Neural crest cell (in vitro differentiated cells): Measurements from ENCODE around the gene PSTPIP2. TPM values are rescaled to one million over a fixed set of nuclear protein-coding genes. Genes with fewer than 3 reads are reported as not detected.

Experiments used
- DNase-seq: peaks from one replicate; pipeline ENCODE4 v3.0.0; 2021; ENCODE audit warnings: low read depth, mixed read lengths, low spot score
- H3K27ac Mint-ChIP-seq: one replicate; pipeline ENCODE4 v1.8.0; 2021; ENCODE audit warnings: mild to moderate bottlenecking, mixed read lengths; ENCODE audit not compliant: unreplicated experiment
- H3K27me3 Mint-ChIP-seq: 2 replicates; pipeline ENCODE4 v1.8.0; 2021; ENCODE audit warnings: low read depth, mild to moderate bottlenecking, mixed read lengths
- H3K36me3 Mint-ChIP-seq: 2 replicates; pipeline ENCODE4 v1.8.0; 2021; ENCODE audit warnings: low read depth, mild to moderate bottlenecking, mixed read lengths
- H3K4me1 Mint-ChIP-seq: 2 replicates; pipeline ENCODE4 v1.8.0; 2021; ENCODE audit warnings: mixed read lengths
- H3K4me3 Mint-ChIP-seq: one replicate; pipeline ENCODE4 v1.8.0; 2021; ENCODE audit warnings: mild to moderate bottlenecking, mixed read lengths
- H3K9me3 Mint-ChIP-seq: 2 replicates; pipeline ENCODE4 v1.8.0; 2021; ENCODE audit warnings: mixed read lengths
- CTCF ChIP-seq: fragments of 200-600 bp; sonication (generic); conservative IDR thresholded peaks from 2 replicates; pipeline ENCODE4 v1.5.0; 2021; ENCODE audit warnings: antibody characterized with exemption, mild to moderate bottlenecking
- total RNA-seq: library from RNA; stranded (reverse); gene quantifications from 2 replicates; pipeline ENCODE4 v1.2.1, GENCODE V29; 2021

The PSTPIP2 gene
- total RNA-seq, 1 donor from 2014 or later = 7.0 TPM

- Mint-ChIP-seq H3K36me3 (no peaks in the 10 kb centered on the region), H3K9me3 (no peaks in the 10 kb centered on the region), H3K27ac (peak overlapping the region; percentile 62), H3K27me3 (no peaks in the 10 kb centered on the region), H3K4me1 (peaks cover 16% of the 10 kb centered on the region), H3K4me3 (no peak overlapping the region)
- TF ChIP-seq CTCF = no peak
- DNase-seq = no peak
Observed at GRCh38 chr18:46040747-46041104, 31.3 kb downstream of the PSTPIP2 start.

DNA sequence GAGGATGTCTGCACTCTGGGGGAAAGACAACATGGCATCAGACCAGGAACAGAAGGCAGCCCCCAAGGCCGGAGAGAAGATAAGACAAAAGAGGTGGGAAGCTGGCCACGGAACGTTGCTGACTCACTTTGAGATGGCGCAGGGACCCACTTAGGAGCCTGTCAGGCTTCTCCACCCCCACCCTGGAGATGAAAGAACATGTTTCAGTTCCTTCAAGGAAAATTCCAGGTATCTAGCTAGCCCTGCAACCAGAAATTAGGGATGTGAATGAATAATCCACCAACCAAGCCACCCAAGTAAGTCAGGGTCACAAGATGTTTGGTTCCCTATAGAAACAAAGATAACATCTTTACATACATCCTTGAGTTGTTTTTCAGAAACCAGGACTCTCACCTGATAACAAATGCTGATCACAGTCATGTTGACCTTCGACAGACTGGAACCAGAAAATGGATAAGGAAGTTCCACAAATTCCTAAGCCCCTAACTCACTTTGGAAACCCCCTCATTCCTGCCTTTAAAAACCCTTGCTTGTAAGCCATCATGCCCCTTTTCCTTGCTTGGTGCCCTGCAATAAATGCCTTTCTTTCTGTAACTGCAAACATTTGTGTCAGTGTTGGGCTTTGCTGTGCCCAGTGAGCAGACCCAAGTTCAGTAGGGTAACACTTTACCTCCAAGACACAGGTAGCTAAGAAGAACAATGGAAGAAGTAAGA is 31.9 kb downstream of the PSTPIP2 start:
- Mint-ChIP-seq H3K27me3 (no peaks in the 10 kb centered on the region), H3K4me3 (no peak overlapping the region), H3K9me3 (no peaks in the 10 kb centered on the region), H3K36me3 (no peaks in the 10 kb centered on the region), H3K27ac (no peak overlapping the region), H3K4me1 (peaks cover 16% of the 10 kb centered on the region)
- DNase-seq = no peak
- TF ChIP-seq CTCF = no peak

DNA sequence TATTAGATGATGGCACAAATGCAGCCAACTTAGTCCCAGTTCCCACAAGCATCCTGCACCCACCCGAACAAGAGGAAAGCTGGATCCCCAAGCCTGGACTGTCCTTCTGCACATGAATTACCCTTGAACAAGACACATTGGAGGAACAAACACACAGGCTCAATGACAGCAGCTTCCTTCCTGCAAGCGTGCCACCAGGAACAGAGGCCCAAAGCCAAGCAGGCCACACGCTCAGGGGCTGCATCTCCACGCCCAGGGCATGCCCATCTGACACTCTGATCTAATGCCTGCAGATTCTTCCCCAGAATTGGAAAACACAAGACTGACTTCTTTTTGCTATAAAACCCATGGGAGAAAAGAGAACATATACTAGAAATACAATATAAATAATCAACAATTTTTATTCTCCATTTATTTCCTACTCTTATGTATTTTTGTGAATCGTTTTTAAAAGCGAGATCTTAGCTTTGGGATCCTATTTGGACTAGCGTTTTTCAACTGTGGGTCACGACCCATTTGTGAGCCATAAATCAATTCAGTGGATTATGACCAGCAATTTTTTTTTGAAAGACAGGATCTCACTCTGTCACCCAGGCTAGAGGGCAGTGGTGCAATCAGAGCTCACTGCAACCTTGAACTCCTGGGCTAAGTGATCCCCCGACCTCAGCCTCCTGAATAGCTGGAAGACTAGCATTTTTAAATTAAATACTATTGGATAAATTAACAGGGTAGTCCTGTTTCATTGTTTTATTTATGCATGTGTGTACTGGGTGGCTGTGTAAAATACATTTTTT is 34.4 kb downstream of the PSTPIP2 start:
- Mint-ChIP-seq H3K4me3 (no peak overlapping the region), H3K27ac (peak overlapping the region; percentile 20), H3K36me3 (no peaks in the 10 kb centered on the region), H3K9me3 (no peaks in the 10 kb centered on the region), H3K27me3 (no peaks in the 10 kb centered on the region), H3K4me1 (peaks cover 9% of the 10 kb centered on the region)
- no peak for DNase-seq
- TF ChIP-seq CTCF = no peak

DNA sequence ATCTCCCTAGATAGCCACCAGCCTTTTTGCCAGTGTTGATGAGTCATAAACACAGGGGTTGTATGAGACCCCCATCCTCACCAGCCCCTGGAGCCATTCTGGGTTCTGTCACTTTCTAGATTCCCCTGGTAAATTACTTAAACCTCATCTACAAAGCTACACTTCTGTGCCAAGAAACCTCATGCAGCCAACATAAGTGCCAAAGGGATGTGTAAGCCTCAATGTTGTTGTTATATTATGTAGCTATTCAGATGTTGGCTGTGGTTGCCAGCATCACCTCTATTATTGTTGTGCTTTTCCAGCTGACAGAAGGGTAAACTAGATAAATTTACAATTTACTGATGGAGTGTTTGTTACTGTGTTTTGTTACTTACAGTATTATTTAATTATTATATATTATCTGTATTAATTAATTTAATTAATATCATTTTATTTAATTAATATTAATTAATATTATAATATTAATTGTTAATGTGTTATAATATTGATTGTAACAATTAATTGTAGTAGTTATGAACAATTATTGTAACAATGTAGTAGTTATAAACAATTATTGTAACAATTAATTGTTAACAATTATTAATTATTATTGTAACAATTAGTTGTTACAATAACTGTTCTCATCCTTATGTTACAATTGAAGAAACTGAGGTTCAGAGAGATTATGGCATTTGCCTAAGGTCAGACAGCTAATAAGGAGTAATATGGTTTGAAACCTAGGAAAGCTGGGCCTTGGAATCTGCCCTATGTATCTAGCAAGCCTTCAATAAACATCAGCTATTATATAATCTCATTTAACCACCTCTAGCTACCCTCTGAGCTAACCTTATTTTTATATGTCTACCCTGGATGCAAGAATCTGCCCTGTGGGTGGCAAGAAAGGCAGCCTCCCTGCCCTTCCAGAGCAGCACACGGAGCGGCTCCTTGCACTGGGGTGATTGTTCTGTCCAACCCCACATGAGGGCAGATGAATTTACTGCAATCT is 36.1 kb downstream of the PSTPIP2 start:
- Mint-ChIP-seq H3K9me3 (no peaks in the 10 kb centered on the region), H3K4me1 (no peaks in the 10 kb centered on the region), H3K27ac (no peak overlapping the region), H3K27me3 (no peaks in the 10 kb centered on the region), H3K4me3 (no peak overlapping the region), H3K36me3 (no peaks in the 10 kb centered on the region)
- no peak for TF ChIP-seq CTCF
- DNase-seq = no peak

- no peak for DNase-seq
- Mint-ChIP-seq H3K27me3 (peaks cover 9% of the 10 kb centered on the region), H3K4me3 (no peak overlapping the region), H3K4me1 (no peaks in the 10 kb centered on the region), H3K36me3 (peaks cover 4% of the 10 kb centered on the region), H3K9me3 (peaks cover 2% of the 10 kb centered on the region), H3K27ac (no peak overlapping the region)
- no peak for TF ChIP-seq CTCF
Observed at GRCh38 chr18:46034230-46034629, 37.8 kb downstream of the PSTPIP2 start.
